ENCODE results near the gene MICA.
"Not testable (repeated sequence)": the region's sequence is repeated elsewhere in the genome, so short reads cannot be mapped to it uniquely, and the experiment has no call there.

MICA gene

DNA sequence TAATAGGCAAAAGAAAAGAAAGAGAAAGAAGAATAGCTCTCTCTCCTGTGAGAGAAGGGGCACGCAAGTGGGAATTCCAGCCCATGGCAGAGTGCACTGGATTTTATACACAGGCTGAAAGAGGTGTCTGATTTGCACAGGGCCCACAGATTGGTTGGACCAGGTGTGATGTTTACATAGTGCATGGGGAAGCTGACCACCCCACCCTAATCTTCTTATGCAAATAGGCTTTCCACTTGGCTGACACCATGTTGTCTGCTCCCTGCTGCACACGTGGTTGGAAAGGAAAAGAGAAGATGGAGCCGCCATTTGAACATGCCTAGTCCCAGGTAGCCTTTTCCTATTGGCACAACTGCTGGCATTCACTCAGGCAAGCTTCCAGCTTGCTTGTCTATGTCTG is 20.2 kb downstream of the MICA start:
- H3K4me3 ChIP-seq (ENCODE audit: control insufficient read depth, low read depth, low read length), result no peak overlapping the region
- no peak for TF ChIP-seq CTCF (IDR thresholded peaks at IDR 0.05; ENCODE audit: control insufficient read depth, insufficient read depth, low read depth, low read length, missing control alignments)
- no peak for DNase-seq (ENCODE audit: low read depth)

GRCh38 chr6:31426395-31427354 is 23.3 kb downstream of the MICA start:
- H3K4me3 ChIP-seq (ENCODE audit: control insufficient read depth, low read depth, low read length), result no peak overlapping the region
- DNase-seq (ENCODE audit: low read depth), result no peak
- no peak for TF ChIP-seq CTCF (IDR thresholded peaks at IDR 0.05; ENCODE audit: control insufficient read depth, insufficient read depth, low read depth, low read length, missing control alignments)

GRCh38 chr6:31430449-31430848 is 27.1 kb downstream of the MICA start:
- H3K4me3 ChIP-seq (ENCODE audit: control insufficient read depth, low read depth, low read length), result no peak overlapping the region
- no peak for DNase-seq (ENCODE audit: low read depth)
- TF ChIP-seq CTCF (IDR thresholded peaks at IDR 0.05; ENCODE audit: control insufficient read depth, insufficient read depth, low read depth, low read length, missing control alignments), result no peak

DNA sequence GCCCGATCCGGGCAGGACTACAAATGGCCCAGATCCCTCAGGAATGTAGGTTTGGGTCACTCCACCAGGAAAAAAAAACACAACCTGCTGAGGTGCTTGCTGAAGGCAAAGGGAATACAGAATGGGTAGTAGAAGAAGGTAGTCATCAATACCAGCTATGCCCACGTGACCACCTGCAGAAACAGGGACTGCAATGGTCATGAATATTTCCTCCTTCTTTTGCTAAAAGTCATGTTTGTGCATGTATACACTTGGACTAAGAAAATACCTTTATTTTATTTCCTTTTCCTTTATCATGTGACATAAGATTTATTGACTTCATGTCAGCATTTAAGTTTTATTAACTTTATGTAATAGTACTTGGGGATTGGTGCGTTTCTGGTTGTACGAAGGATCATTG is 31.7 kb downstream of the MICA start:
- not testable (repeated sequence) for DNase-seq (ENCODE audit: low read depth); H3K4me3 ChIP-seq (ENCODE audit: control insufficient read depth, low read depth, low read length)

DNA sequence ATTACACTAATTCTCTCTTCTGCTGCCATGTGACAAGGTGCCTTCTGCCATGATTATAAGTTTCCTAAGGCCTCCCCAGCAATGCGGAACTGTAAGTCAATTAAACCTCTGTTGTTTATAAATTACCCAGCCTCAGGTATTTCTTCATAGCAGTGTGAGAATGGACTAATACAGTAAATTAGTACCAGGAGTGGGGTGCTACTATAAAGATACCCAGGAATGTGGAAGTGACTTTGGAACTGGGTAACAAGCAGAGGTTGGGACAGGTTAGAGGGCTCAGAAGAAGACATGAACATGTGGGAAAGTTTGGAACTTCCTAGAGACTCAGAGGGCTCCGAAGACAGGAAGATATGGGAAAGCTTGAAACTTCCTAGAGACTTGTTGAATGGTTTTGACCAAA is 34.8 kb downstream of the MICA start:
- no peak for TF ChIP-seq CTCF (IDR thresholded peaks at IDR 0.05; ENCODE audit: control insufficient read depth, insufficient read depth, low read depth, low read length, missing control alignments)
- DNase-seq (ENCODE audit: low read depth), result no peak

DNA sequence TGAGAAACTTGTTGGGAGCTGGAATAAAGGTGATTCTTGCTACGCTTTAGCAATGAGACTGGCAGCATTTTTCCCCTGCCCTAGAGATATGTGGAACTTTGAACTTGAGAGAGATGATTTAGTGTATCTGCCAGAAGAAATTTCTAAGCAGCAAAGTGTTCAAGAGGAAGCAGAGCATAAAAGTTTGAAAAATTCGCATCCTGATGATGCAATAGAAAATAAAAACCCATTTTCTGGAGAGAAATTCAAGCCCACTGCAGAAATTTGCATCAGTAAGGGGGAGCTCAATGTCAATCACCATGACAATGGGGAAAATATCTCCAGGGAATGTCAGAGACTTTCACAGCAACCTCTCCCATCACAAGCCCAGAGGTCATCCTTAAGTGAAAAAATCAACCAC is 35.3 kb downstream of the MICA start:
- DNase-seq (ENCODE audit: low read depth), result no peak
- no peak overlapping the region for H3K4me3 ChIP-seq (ENCODE audit: control insufficient read depth, low read depth, low read length)
- no peak for TF ChIP-seq CTCF (IDR thresholded peaks at IDR 0.05; ENCODE audit: control insufficient read depth, insufficient read depth, low read depth, low read length, missing control alignments)

More for the DNA sequence above, 34.8 kb downstream of the MICA start:
- no peak overlapping the region for H3K4me3 ChIP-seq (ENCODE audit: control insufficient read depth, low read depth, low read length)

All from AG09309 (cell line).